HG03108 (cell line): ENCODE data around the gene SH3BP2.

Experiments
- ATAC-seq: cut with Tn5 transposase; IDR thresholded peaks from one replicate; pipeline ENCODE4 v1.9.1; 2021; ENCODE audit warnings: moderate library complexity; ENCODE audit not compliant: unreplicated experiment

SH3BP2 gene

DNA sequence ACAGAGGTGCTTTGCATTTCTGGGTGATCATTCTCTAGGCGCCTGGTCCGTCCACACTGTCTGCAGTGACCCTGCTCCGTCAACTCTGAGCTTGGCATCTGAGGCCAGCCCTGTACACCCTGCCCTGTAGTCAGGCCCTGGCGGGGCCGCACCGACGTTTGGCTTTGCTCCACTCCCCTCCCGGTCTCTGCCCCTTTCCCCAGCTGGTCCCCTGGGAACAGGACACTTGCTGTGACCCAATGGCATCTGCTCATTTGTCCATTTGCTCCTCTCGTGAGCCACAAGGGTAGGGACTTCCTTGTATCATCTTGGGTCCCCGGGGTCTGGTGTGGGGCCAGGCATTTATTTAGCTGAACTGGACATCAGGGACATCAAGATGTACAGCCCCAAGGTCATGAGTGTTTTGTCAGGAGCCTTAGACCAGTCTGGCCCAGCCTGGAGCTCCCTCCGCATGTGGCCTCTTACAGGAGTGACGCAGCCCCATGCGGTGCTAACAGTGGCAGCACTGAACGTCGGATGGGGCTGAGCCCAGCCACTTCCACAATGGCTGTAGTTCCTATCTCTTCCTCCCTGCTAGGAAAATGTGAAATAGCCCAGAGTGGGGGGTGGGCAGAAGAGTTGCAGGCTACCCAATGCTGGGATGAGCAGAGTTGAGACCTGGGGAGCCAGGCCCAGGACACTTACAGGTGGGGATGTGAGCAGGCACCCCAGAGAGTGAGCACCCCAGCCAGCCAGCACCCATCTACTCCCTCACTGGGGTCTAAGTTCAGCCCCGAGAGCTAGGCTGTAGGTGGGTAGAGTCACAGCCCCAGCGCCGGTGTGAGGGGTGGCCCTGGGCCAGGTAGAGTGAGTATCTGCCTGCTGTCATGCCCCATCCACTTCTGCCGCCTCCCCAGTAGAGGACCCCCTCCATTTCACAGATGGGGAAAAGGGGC is 2.0 kb upstream of the SH3BP2 start:
- ATAC-seq: no peak

DNA sequence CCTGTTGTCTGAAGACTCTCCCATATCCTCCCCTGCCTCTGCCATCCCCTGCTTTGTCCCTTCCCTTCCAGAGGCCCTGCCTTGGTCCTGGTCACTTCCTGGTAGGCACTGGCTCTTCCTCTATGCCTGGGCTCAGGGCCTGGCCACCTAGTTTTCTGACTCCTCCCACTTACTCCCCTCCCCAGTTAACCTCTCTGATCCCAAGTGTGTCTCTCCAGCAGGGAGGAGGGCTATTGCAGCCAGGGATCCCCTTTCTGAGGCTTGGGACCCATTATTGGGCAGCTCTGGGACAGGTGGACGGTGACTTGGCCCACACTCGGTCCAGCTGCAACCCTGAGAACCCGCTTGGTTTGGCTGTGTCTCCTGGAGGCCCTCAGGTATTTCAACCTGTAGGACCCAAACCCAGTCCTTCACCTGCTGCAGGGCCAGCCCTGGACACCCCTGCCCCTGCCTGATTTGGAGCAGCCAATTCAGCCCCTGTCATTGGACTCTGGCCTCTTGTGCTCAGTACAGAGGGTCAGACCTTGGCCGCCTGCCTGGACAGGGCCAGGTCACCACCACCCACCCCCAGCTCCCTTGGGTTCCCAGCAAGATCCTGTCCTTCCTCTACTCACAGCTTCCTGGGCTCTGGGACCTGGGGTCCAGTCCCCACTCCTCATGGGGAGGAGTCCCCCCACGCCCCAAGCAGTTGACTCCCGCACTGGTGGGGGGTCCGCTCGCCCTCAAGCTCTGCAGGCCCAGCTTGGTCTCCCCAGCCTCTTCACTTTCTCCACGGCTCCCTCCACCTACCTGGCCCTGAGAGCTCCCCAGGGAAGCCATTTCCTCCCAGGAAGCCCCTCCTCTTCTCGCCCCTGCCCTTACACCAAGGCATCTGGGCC is 1.1 kb upstream of the SH3BP2 start:
- ATAC-seq: no peak

DNA sequence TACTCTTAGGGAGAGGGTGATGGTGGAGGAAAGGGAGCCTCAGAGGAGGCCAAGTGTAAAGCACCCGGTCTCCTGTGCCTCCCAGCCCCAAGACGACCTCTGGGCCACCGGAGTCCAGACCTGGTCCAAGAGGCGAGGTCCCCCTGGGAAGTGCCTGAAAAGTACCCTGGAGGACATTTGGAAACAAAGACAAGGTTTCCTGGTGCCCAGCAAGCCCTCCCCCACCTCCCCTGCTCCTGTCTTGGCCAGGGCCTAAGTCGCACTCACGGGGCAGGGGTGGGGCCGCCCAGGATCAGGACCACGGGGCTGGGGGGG is 532 bp upstream of the SH3BP2 start:
- no peak for ATAC-seq

DNA sequence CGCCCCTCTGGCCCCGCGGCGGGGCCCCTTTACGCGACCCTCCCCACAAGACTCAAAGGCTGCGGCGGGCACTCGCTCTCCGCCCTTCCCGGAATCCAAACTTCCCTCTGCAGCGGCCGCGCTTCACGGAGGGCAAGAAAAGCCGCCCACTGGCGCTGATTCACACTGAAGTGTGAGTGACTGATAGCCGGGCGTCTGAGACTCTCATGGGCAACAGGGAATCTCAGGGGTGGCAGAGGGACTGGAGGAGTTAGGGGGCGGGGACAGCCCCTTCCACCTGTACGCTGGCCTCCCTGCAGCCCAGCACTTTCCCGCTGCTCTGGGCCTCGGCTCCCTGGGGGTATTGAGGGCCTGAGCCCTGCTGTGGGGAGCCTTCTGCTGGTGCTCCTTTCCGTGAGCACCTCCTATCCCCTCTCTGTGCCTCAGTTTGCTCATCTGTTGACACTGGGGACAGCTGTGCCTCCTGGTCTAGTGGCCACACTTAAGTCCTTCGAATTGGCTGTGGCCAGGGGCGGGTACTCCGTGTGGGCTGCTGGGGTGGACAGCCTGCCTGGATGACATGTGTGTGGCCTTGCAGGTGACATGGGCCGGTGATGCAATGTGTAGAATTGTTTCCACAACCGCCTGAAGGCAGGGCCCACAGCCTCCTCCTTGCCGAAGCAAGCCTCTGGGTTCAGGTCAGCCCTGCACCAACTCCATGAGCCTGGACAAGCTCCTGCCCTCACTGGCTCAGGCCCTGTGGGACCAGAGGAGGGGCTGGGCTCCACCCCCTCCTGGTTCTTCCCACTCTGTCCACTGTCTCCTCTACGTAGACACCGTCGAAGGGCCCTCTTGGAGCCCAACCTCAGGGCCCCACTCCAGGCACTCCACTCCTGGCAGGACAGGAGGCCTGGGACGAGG is 951 bp downstream of the SH3BP2 start:
- ATAC-seq: no peak

DNA sequence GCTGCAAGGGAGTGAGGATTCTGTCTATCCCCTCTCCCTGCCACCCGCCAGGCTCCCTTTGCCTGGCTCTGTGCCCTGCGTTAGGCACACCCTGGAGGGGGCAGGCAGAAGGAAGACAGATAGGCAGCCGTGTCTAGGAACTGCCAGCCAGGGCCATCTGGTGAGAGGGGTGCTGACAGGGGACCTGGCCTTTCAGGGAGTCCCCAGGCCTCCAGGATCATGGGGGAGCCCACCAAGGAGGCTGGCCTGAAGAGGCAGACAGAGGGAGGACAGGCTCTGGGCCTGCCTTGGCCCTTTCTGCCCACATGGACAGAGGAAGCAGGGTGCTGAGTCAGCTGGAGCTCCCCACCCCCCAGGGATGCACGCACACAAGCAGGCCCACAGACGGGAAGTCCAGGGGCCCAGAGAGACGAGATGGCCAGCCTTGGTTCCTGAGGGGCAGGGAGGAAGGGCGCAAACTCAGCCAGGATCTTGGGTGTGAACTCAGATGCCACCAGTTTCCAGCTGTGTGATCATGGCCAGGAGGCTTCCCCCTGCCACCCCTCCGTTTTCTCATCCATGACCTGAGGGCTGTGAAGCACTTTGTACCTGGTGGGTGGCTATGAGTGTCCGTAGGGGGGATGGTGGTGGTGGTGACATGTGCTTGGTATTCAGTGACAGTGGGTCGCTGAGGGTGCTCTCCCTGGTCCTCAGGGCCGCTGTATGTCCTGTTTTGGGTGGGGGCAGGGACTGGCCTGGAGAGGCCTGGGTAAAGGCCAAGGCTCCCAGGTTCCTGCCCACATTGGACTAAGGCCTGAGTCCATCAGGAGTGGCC is 1.8 kb downstream of the SH3BP2 start:
- no peak for ATAC-seq

DNA sequence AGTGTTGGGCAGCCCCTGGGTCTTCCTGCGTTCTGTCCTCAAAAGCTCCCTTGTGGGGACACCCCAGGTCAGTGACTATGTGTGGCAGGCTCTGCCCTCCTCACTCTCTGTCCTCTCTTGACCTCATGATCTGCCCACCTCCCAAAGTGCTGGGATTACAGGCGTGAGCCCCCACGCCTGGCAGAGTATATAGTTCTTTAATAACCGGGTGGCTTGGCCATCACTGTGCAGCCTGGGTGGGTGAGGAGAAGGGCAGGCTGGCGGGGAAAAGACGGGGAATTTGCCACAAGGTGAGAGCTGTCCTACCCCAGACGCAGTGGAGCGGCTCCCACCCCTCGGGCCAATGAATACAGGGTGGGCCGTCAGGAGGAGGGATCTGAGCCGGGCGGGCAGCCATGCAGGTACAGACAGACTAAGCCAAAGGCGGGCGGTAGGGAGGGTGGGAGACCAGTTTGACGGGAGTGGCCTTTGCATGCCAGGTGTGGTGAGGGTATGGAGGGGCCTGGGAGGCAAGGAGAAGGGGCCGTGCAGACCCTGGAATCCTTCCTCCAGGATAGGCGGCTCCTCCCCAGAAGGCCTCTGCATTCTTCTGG is 2.5 kb downstream of the SH3BP2 start:
- no peak for ATAC-seq

DNA sequence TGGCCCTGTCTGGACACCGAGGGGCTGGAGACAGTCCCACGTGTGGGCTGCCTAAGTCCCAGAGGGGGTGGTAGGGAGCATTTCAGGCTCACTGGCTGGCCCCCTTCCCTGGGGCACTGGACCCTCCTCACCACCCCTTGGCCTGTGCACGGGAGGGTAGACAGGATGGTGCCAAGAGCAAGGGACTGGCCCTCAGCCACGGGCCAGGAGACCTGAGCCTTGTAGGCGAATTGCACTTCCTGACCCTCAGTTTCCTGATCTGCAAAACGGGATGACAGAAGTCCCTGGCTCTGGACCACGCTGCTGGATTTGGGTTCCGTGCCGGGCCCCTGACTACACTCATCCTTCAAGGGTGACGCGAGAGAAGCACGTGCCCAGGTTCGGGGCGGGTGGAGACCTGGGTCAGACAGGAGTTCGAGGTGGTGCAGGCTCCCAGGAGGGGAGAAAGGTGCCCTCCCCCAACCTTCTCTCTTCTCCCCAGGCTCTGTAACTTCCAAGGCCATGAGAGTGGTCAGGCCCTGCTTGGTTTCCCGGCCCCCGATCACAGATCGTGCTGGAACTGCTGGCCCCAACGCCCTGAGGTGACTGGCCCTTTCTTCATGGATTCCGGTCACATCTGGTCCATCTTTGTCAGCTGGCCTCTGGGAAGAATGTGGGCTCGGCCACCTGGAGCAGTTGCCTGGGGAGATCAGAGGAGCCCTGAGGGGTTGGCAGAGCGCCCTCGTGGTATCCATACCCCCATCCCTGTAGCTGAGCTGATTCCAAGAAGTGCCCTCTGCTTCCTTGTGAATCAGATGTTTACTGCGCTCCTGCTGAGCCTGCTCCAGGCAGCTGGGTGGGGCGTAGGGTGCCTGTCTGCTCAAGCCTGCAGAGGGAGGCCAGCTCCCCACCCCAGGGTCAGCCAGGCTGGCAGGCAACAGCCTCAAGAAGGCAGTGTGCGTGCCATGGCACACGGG is 3.3 kb downstream of the SH3BP2 start:
- no peak for ATAC-seq

DNA sequence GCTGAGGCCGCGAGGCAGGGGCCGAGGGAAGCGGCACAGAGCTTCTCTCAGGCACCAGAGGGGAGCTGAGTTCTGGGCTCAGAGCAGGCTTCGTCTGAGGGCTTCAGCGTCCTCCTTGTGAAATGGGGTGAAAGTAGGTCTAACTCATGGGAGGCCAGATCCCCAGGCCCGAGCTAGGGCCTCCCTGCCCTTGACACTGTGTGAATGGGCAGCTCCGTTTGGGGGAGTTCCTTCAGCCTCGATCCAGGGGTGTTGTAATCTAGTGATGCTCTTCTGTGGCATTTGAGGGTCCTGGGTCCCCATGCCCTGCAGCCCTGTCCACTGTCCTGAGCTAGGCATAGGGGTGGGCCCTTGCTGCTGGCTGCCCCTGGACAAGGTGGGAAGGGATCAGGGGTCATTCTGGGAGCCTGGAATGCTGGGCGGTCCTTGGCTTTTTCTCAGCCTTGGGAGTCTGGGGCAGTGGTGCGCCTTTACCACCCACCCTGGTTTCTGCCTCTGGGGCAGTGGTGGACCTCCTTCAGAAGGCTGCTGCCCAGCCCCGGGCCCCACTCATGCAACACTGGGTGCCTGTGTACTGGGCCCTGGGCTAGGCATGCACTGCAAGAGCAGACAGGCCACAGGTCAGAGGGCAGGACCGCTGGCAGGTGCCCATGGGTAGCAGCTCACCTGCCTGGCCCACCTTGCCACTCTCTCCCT is 4.1 kb downstream of the SH3BP2 start:
- ATAC-seq: no peak

DNA sequence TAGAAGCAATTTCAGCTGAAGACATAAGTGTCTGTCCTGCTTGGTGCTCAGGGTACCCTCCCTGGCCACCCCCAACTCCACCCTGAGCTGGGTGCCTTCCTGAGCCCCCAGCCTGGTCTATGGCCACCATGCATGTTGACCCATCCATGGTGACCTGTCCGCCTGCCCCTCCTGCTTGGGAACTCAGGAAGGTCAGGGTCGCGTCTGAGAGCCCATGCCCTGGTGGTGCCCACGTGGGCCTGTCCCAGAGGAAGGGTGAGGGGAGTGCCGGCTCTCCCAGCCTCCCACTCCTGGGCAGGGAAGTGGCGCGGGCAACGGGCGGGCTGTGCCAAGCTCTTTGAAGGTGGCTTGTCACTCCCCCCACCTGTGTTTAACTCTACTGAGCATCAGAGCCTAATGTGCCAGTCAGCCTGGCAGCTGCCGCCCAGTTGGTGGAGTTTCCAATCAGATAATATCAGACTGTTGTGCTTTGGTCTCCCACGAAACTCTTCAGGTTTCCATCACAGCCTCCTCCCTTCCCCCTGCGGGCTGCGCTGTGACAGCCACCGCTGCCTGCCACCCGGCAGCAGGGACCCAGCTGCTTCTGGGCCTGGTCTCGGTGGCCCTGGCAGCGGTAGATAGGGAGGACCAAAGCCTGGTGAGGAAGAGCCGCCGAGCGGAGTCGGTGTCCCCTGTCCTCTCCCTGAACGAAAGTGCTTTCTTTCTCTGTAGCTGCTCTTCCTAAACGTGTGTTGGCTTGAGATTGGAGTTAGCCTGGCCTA is 4.8 kb downstream of the SH3BP2 start:
- ATAC-seq: no peak

DNA sequence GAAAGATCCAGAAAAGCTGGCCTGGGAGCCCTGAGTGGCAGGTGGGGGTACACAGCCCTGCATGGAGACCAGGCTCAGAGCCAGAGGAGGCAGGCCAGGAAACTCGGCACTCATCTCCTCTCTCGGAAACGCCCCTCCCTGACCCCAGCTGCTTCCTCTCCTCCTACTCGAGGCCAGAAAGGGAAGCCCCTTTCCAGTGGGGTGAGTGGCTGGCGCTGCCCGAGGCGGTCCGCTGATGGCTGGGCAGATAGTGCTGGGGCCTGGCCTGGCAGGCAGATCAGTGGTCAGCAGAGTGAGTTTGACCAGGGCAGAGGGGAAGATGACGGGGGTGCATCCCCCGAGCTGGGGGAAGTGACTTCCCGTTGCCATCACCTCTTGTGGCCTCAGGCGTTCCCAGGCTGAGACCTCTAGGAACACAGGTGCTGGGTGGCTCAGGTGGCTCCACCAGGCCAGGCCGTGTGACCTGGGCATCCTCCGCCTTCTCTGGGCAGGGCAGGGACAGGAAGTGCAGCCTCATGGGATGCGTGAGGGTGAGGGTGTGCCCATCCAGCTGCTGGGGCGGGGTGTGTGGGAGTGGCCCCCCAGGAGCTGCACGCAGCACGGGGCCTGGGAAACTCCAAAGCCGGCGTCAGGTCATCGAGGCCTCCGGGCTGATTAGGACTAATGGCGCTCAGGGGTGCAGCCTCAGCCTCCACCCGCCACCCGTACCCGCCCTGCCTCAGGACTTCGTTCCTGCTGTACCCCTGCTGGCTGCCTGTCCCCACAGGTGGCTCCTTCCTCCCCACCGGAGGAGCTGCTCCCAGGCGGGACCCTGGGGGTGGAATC is 5.7 kb downstream of the SH3BP2 start:
- peak; percentile 49 for ATAC-seq

DNA sequence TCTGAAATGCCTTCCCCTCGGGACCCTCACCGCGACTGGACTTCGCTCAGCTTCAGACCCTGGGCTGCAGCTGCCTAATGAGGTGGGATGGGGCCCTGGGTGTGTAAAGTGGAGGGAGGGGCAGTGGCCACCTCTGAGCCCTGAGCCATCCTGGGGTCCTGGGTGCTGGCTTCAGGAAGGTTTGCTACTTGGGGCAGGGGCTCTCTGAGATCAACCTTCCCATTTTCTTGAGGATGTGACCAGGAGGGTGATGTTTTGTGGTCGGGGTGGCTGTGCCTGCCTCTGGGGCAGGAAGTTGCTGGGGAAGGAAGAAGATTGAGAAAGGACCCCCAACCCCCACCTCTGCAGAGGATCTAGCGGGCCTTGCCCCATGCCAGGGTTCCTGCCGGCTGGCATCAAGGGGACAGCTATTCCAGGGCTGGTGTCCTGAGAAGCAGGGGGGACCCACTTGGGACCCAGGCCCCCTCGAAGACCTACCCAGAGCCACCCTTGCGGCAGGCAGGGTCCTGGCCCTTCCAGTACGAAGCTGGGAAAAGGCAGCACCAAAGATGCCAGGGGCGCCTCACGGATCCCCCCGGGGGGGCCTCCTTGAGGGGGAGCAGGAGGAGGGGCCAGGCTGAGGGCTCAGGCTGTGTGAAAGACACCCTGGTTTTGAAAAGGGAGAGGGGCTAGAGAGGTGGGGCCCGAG is 6.5 kb downstream of the SH3BP2 start:
- ATAC-seq: no peak

DNA sequence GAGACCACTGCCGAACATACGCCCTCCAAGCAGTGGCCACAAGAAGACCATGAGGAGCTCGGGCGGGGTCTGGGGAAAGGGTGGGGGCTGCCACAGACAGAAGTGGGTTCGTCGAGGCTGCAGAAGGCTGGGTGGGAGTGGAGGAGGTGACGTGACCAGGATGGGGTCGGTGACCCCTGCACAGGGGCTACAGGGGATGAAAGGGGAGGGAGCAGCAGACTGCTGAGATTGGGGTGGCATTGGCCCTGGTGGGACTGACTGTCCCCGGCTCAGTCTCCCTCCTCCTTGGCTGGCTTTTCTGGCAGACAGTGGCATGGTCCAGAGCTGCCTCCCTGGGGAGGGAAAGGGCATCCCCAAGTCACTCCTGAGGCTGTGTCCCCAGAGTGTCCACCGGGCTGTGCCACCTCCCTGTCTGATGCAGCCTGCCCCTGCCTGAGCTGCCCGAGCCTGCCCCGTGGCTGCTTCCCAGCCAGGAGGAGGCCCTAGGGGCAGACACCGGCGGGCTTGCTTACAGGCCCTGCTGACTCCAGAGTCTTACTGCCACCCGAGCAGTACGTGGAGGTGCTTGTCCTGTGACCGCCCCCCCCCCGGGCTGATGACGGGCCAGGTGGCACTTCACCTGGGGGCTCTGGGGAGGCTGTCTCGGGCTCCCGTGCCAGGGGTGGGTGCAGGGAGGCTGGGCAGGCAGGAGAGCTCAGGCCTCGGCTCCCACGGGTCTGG is 7.2 kb downstream of the SH3BP2 start:
- no peak for ATAC-seq

DNA sequence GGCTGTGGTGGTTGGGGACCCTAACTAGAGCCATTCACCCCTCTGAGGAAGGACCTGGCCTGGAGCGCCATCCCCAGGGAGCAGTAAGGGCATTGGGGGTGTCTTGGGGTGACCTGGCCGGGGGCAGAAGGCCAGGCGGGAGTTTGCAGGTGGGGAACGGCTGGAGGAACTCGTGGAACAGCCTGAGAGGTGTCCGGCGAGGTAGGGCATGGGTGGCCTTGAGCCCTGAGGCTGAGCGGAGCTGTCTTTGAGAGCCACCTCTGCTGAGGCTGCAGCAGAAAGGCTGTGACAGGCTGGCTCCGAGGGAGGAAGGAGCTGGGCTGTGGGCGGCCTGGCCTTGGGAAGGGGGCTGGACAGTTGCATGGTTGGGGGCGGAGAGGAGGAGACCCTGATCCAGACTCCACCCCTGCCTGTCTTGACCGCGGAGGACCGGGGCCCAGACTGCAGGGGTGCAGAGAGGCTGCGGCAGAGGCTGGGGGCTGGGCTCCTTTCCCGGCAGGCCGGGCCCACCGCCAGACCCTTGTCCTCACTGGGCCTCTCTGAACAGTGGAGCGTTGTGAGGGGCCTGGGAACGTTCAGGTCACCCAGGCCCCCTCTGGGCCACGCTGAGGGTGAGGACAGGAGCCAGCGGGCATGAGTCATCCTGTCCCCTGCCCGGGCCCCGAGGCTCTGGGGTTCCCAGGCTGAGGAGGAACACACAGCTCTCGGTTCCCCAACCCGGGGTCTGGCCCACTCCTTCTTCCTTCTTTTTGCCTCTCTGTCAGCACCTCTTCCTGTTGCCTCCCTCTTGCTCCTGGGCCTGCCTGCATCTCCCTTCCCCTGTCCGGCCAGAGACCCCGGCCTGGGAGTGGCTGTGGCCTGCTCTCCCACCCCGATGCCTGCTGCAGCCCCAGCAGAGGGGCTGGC is 8.1 kb downstream of the SH3BP2 start:
- peak; percentile 36 for ATAC-seq
